Measurements from ENCODE around the gene NBAS.
"Not testable (repeated sequence)": the region's sequence is repeated elsewhere in the genome, so short reads cannot be mapped to it uniquely, and the experiment has no call there.

Gene NBAS

DNA sequence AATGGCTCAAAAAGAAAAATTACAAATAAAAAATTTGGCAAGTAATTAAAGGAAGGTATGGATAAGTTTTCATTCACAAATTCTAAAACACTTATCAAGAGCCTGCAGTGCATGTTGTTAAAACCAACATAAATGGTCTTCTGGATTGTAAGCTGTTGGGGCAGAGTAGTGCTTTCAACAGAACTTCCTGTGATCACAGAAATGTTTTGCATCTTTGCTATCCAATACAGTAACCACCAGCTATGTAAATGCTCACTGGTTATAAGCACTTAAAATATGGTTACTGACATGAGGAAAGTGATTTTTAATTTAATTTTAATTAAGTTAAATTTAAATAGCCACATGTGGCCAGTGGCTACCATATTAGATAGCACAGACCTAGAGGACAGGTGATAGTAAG is 133.1 kb downstream of the NBAS start:
- no peak for DNase-seq (ENCODE audit: low read depth in 2 of 3, low spot score in 1 of 3)

GRCh38 chr2:15426606-15427005 is 134.5 kb downstream of the NBAS start:
- DNase-seq (ENCODE audit: low read depth in 2 of 3, low spot score in 1 of 3) = no peak

- DNase-seq (ENCODE audit: low read depth in 2 of 3, low spot score in 1 of 3) = no peak
Measured at GRCh38 chr2:15425712-15426111, 135.4 kb downstream of the NBAS start.

DNA sequence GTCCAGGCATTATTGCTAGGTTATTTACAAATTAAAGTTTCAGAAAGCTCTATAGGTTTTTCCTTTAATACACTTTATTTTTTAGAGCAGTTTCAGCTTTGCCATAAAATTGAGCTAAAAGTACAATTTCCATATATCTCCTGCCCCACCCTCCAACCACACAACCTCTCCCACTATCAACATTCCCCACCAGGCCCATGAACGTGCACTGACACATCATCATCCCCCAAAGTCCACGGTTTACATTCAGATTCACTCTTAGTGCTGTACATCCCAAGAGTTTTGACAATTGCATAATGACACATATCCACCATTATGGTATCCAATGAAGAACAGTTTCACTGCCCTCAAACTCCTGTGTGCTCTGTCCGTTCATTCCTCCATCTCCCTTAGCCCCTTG is 139.4 kb downstream of the NBAS start:
- no peak for DNase-seq (ENCODE audit: low read depth in 2 of 3, low spot score in 1 of 3)

- DNase-seq (ENCODE audit: low read depth in 2 of 3, low spot score in 1 of 3) = no peak
Measured at GRCh38 chr2:15415748-15416147, 145.4 kb downstream of the NBAS start.

GRCh38 chr2:15412779-15413178 is 148.4 kb downstream of the NBAS start:
- DNase-seq (ENCODE audit: low read depth in 2 of 3, low spot score in 1 of 3) = no peak

DNA sequence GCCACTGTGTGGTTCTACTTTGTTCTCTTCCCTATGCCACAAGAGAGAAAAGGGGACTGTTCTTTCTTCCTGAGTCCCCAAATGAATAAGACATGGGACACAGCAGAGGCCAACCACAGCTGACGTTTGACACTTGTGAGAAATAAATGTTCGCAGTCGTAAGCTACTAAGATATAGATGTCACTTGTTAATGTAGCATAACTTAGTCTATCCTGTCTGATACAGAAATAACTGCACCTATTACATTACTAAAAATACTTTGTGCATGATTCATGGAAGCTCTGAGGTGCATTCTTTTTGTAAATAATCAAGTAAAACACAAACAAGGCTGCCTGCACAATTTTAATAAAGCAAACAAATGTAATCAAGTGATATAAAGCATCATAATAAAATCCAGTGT is 148.8 kb downstream of the NBAS start:
- DNase-seq (ENCODE audit: low read depth in 2 of 3, low spot score in 1 of 3) = no peak

- DNase-seq (ENCODE audit: low read depth in 2 of 3, low spot score in 1 of 3) = no peak
Measured at GRCh38 chr2:15410884-15411283, 150.2 kb downstream of the NBAS start.

GRCh38 chr2:15408759-15409158 is 152.4 kb downstream of the NBAS start:
- DNase-seq (ENCODE audit: low read depth in 2 of 3, low spot score in 1 of 3) = no peak

GRCh38 chr2:15407666-15408065 is 153.5 kb downstream of the NBAS start:
- no peak for DNase-seq (ENCODE audit: low read depth in 2 of 3, low spot score in 1 of 3)

DNA sequence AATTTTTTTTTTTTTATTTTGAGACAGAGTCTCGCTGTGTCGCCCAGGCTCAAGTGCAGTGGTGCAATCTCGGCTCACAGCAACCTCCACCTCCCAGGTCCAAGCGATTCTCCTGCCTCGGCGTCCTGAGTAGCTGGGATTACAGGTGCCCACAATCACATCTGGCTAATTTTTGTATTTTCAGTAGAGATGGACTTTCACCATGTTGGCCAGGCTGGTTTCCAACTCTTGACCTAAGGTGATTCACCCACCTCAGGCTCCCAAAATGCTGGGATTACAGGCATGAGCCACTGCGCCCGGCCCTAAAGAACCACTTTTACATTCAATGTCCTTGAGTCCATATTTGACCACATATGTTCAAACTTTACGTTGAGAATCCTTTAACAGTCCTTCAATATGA is 156.6 kb downstream of the NBAS start:
- DNase-seq (ENCODE audit: low read depth in 2 of 3, low spot score in 1 of 3) = not testable (repeated sequence)

DNA sequence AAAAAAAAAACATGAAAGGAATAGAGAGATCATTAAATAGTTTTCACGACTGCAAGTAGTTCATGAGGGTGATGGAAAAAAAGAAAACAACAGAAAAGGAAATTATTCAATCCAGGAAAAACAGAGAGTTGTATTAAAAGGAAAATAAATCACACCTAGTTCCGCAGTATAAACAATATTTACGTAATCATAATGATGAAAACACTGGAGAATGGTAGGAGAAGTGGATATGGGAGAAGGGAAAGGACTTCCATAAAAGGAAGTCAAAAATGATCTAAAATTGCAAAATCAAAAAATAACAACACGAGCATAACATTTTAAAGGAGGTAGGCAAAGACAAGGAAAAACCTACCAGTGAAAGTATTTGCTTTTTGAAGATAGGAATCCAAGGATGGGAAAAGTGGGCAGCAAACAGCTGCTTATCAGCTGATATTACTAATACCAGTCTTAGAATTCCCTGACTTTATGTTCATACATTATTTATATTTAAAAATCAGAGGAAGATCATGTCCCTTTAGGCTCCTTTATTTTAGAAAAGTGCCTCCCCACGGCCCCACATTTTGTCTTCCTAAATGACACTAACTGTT is 160.8 kb downstream of the NBAS start:
- DNase-seq (ENCODE audit: low read depth in 2 of 3, low spot score in 1 of 3) = no peak

GRCh38 chr2:15399241-15399640 is 161.9 kb downstream of the NBAS start:
- no peak for DNase-seq (ENCODE audit: low read depth in 2 of 3, low spot score in 1 of 3)

DNA sequence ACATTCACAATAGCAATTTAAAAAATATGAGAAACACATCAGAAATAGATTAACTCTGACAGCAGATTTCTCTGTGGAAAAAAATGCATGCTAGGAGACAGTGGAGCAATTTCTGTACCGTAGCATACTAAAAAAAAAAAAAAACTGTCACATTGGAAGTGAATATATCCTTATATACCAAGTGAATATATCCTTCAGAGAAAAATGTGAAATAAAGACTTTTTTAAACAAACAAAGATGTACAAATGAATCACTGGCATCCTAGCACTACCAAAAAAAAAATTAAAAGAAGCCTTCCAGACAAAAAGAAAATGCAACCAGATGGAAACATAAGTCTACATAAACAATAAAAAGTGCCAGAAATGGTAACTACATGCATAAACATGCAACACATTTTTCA is 169.4 kb downstream of the NBAS start:
- no peak for DNase-seq (ENCODE audit: low read depth in 2 of 3, low spot score in 1 of 3)

- DNase-seq (ENCODE audit: low read depth in 2 of 3, low spot score in 1 of 3) = no peak
Measured at GRCh38 chr2:15389895-15390294, 171.2 kb downstream of the NBAS start.

GRCh38 chr2:15389326-15389700 is 171.8 kb downstream of the NBAS start:
- DNase-seq (ENCODE audit: low read depth in 2 of 3, low spot score in 1 of 3) = no peak

GRCh38 chr2:15388406-15389325 is 172.5 kb downstream of the NBAS start:
- DNase-seq (ENCODE audit: low read depth in 2 of 3, low spot score in 1 of 3) = no peak

DNA sequence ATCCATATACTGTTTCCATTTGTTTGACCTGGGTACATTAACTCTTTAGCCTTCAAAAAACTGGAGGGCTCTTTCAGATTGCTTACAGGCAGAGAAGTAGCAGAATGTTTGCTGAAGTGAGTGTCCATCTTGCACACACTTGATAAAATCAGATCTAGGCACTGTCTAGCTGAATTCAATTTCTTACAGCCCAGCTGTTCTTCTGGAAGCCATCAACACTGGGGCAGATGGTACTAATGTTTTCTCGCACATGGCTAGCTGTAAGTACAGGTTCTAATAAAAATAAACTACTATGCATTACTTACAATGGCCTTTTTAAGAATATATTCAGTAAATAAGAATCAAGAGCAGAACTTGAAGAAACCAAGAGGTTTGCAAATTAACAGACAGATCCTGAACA is 175.9 kb downstream of the NBAS start:
- DNase-seq (ENCODE audit: low read depth in 2 of 3, low spot score in 1 of 3) = no peak

DNA sequence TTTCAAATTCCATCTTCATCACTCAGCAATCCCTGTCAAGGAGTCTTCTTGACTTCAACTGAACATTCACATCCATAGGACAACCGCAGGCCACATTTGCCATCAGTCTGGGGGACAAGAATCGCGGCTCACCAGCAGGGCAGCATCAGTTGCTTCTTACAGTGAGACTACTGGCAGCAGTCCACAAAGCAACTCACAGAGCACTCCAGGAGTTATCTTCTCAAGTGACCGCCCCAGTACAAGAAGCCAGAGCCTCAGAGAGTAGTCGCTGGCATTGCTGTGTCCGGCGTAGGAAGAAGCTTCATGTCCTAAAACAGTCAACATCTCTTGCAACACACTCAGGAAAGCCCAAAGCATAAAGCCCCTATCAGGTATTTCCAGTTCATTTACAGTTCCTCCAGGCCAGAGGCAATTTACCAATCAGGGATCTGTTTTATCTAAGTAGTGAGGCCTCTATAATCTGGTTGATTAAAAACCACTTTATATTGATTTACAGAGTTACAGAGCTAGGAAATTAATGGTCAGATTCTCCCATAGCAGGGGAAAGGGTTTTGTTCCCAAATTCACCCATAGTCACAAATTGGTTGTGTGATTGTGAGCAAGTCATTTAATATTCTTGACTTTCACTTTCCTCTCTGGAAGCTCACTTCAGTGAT is 177.3 kb downstream of the NBAS start:
- DNase-seq (ENCODE audit: low read depth in 2 of 3, low spot score in 1 of 3) = no peak

DNA sequence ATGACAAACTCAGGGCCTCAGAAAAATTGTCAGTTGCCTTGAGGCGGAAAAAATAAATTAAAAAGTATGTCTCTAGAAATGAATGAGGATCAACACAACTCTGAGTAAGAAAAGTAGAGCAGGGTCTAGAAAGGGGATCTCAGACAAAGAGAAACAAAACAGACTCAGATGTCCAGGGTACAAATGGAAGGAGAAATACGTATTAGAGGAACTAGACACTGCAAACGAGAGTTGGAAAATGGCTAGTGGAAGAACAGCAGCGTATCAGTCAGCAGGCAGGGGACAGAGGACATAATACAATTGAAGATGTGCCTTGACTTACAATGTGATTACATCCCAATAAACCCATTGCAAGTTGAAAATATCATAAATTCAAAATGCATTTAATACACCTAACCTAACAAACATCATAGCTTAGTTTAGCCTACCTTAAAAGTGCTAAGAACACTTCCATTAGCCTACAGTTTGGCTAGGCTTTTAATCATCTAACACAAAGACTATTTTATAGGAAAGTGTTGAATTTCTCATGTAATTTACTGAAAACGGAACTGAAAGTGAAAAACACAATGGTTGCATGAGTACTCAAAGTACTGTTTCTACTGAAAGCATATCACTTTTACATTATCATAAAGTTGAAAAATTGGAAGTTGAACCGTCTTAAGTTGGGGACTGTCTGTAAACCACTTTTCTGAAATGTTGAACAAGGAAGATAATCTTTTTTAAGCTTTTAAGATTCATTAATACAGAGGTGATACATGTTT is 182.8 kb downstream of the NBAS start:
- DNase-seq (ENCODE audit: low read depth in 2 of 3, low spot score in 1 of 3) = no peak

DNA sequence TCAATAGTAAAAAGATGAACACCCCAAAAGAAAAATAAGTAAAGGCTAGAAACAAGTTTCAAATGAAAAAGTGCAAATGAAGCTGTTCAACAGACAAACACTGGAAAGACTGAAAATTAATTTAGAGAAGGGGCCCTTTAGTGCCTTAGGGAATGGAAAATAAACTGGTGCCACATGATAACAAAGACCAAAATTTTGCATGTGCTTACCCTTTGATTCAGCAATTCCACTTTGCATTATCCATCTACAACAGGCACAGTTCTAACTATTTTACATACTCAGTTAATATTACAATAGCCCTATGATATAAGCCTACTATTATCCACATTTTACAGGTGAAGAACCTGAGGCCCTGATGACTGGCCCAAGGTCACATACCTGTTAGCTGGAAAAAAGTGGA is 183.9 kb downstream of the NBAS start:
- DNase-seq (ENCODE audit: low read depth in 2 of 3, low spot score in 1 of 3) = no peak

- no peak for DNase-seq (ENCODE audit: low read depth in 2 of 3, low spot score in 1 of 3)
Measured at GRCh38 chr2:15372019-15372418, 189.1 kb downstream of the NBAS start.
